ENCODE measurements around the gene MED9. TPM values are rescaled to one million over a fixed set of nuclear protein-coding genes. Genes with fewer than 3 reads are reported as not detected.

Gene MED9
- total and polyA plus RNA-seq, 9 of the 15 experiments (the other 6 are each of a cell fraction or from before 2014, with no cell fraction given), result 2.2 to 15.8 (median 12.7) TPM

DNA sequence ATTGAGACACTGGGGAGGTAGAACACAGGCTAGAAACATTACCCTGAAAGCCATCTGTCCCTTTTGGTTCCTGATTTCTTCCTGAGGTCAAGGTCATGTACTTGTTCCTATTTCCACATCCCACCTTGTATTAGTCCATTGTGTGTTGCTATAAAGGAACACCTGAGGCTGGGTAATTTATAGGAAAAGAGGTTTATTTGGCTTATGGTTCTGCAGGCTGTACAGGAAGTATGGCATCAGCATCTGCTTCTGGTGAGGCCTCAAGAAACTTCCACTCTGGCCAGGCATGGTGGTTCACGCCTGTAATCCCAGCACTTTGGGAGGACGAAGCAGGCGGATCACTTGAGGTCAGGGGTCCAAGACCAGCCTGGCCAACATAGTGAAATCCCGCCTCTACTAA lies 7.4 kb upstream of the MED9 start:
- H3K27me3 ChIP-seq (ENCODE audit: control insufficient read depth in 2 of 2, insufficient read depth in 2 of 2, low read length in 2 of 2), result peaks cover 9 to 36% of the 10 kb centered on the region in 2 experiments
- no peak overlapping the region for H2AFZ ChIP-seq (ENCODE audit: low read depth, low read length)
- no peaks in the 10 kb centered on the region for H4K20me1 ChIP-seq (replicated peaks; ENCODE audit: control insufficient read depth, insufficient read depth, low read length)
- DNase-seq (ENCODE audit: extremely low read depth in 1 of 4, low spot score in 3 of 4) (no peak), FAIRE-seq (no peak), ATAC-seq (no peak)
- H3K9me1 ChIP-seq (ENCODE audit: control insufficient read depth, insufficient read depth, low read length), result no peaks in the 10 kb centered on the region
- no peak overlapping the region for H3K27ac ChIP-seq (ENCODE audit: extremely low read depth, low read depth, low read length)
- no peaks in the 10 kb centered on the region for H3K79me2 ChIP-seq (ENCODE audit: control insufficient read depth, insufficient read depth, low read length)
- TF ChIP-seq ZNF644 (tag; IDR thresholded peaks at IDR 0.05; ENCODE audit: low read depth) (no peak), KLF10 (CRISPR knock-in tag; IDR thresholded peaks at IDR 0.05) (no peak), BACH1 (tag; IDR thresholded peaks at IDR 0.05) (no peak)
- TF ChIP-seq, protein P1, sequence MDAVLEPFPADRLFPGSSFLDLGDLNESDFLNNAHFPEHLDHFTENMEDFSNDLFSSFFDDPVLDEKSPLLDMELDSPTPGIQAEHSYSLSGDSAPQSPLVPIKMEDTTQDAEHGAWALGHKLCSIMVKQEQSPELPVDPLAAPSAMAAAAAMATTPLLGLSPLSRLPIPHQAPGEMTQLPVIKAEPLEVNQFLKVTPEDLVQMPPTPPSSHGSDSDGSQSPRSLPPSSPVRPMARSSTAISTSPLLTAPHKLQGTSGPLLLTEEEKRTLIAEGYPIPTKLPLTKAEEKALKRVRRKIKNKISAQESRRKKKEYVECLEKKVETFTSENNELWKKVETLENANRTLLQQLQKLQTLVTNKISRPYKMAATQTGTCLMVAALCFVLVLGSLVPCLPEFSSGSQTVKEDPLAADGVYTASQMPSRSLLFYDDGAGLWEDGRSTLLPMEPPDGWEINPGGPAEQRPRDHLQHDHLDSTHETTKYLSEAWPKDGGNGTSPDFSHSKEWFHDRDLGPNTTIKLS (IDR thresholded peaks at IDR 0.05; ENCODE audit: borderline replicate concordance, low read depth), result no peak
- in situ Hi-C loops (cut with MboI) (no loop called here), intact Hi-C loops (cut with micrococcal nuclease) (no loop called here)
- no TSS peak for BruUV-seq (replicated peaks)
- CTCF ChIA-PET (ENCODE audit: low intra/inter-chr PET ratio), result no interaction called here
- no peaks in the 10 kb centered on the region for H3K36me3 ChIP-seq (ENCODE audit: control insufficient read depth, insufficient read depth, low read length)
- WGBS (ENCODE audit: insufficient coverage, low coverage, missing lambda C conversion rate), result 10% methylated on average over 4 of the region's 4 CpGs
- H3K9ac ChIP-seq (ENCODE audit: insufficient read depth in 1 of 2, low read depth in 2 of 2, low read length in 2 of 2), result no peak overlapping the region
- H3K4me2 ChIP-seq (ENCODE audit: insufficient read depth, low read length), result no peak overlapping the region
- no peaks in the 10 kb centered on the region for H3K9me3 ChIP-seq (replicated peaks; ENCODE audit: control insufficient read depth, insufficient read depth, low read depth, low read length)
- H3K4me3 ChIP-seq, result no peak overlapping the region
- POLR2A ChIA-PET, result no interaction called here
- H3K4me1 ChIP-seq (replicated peaks in 1 of 2; ENCODE audit: control insufficient read depth in 2 of 2, insufficient read depth in 2 of 2, low read length in 2 of 2), result no peaks in the 10 kb centered on the region; a peak in 1 of 5 replicates

DNA sequence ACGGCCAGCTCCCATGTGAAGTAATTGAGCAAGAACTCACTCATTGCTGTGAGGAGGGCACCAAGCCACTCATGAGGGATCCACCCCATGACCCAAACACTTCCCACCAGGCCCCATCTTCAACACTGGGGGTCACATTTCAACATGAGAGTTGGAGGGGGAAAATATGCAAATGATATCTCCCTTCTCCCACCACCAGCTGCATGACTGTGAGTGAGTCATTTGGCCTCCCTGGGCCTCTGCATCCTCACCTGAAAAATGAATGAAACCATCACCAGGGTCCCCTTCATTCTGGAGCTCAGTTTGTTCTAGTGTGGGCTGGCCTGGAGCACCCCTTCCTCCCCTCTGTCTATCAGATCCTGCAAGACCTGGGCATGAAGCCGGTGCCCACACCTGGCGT lies 6.8 kb upstream of the MED9 start:
- H3K4me1 ChIP-seq (replicated peaks in 1 of 2; ENCODE audit: control insufficient read depth in 2 of 2, insufficient read depth in 2 of 2, low read length in 2 of 2), result no peaks in the 10 kb centered on the region; a peak in 1 of 5 replicates
- no peak overlapping the region for H2AFZ ChIP-seq (ENCODE audit: low read depth, low read length)
- no peak overlapping the region for H3K4me3 ChIP-seq
- intact Hi-C loops (cut with micrococcal nuclease), result no loop called here
- 7% methylated on average over 3 of the region's 3 CpGs for WGBS (ENCODE audit: insufficient coverage, low coverage, missing lambda C conversion rate)
- no TSS peak for BruUV-seq (replicated peaks)
- no peaks in the 10 kb centered on the region for H3K9me3 ChIP-seq (replicated peaks; ENCODE audit: control insufficient read depth, insufficient read depth, low read depth, low read length)
- no peak overlapping the region for H3K4me2 ChIP-seq (ENCODE audit: insufficient read depth, low read length)
- POLR2A ChIA-PET, result interaction anchor here (0.7 kb wide), 1 partner anchor 27 kb away, joined by 3 read pairs; no protein-coding TSS in a partner anchor
- no peaks in the 10 kb centered on the region for H3K79me2 ChIP-seq (ENCODE audit: control insufficient read depth, insufficient read depth, low read length)
- DNase-seq (ENCODE audit: extremely low read depth in 1 of 4, low spot score in 3 of 4), result no peak
- no peaks in the 10 kb centered on the region for H3K36me3 ChIP-seq (ENCODE audit: control insufficient read depth, insufficient read depth, low read length)
- H3K9ac ChIP-seq (ENCODE audit: insufficient read depth in 1 of 2, low read depth in 2 of 2, low read length in 2 of 2), result no peak overlapping the region
- no peaks in the 10 kb centered on the region for H3K9me1 ChIP-seq (ENCODE audit: control insufficient read depth, insufficient read depth, low read length)
- CTCF ChIA-PET (ENCODE audit: low intra/inter-chr PET ratio), result no interaction called here
- no peak overlapping the region for H3K27ac ChIP-seq (ENCODE audit: extremely low read depth, low read depth, low read length)
- no peak for FAIRE-seq
- H3K27me3 ChIP-seq (ENCODE audit: control insufficient read depth in 2 of 2, insufficient read depth in 2 of 2, low read length in 2 of 2), result peaks cover 9 to 34% of the 10 kb centered on the region in 2 experiments
- no peak for ATAC-seq
- in situ Hi-C loops (cut with MboI), result no loop called here
- TF ChIP-seq ZNF561 (CRISPR knock-in tag; conservative IDR thresholded peaks at IDR 0.05), result no peak
- TF ChIP-seq, protein P2, sequence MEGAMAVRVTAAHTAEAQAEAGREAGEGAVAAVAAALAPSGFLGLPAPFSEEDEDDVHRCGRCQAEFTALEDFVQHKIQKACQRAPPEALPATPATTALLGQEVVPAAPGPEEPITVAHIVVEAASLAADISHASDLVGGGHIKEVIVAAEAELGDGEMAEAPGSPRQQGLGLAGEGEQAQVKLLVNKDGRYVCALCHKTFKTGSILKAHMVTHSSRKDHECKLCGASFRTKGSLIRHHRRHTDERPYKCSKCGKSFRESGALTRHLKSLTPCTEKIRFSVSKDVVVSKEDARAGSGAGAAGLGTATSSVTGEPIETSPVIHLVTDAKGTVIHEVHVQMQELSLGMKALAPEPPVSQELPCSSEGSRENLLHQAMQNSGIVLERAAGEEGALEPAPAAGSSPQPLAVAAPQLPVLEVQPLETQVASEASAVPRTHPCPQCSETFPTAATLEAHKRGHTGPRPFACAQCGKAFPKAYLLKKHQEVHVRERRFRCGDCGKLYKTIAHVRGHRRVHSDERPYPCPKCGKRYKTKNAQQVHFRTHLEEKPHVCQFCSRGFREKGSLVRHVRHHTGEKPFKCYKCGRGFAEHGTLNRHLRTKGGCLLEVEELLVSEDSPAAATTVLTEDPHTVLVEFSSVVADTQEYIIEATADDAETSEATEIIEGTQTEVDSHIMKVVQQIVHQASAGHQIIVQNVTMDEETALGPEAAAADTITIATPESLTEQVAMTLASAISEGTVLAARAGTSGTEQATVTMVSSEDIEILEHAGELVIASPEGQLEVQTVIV (CRISPR knock-in tag; IDR thresholded peaks at IDR 0.05; ENCODE audit: borderline replicate concordance), result no peak
- no peak for TF ChIP-seq SNIP1 (IDR thresholded peaks at IDR 0.05; ENCODE audit: low read depth)
- no peaks in the 10 kb centered on the region for H4K20me1 ChIP-seq (replicated peaks; ENCODE audit: control insufficient read depth, insufficient read depth, low read length)

Data from K562 (cell line).